Smooth muscle cell of the brain vasculature (primary cell): ENCODE data around the gene CD79B.
"Not testable (repeated sequence)": the region's sequence is repeated elsewhere in the genome, so short reads cannot be mapped to it uniquely, and the experiment has no call there.

Experiments used
- DNase-seq: peaks from one replicate; pipeline ENCODE4 v3.0.0-alpha.2; 2012; ENCODE audit warnings: low read depth, low spot score

CD79B gene

GRCh38 chr17:63933598-63933997 lies 1.5 kb upstream of the CD79B start:
- DNase-seq = no peak

DNA sequence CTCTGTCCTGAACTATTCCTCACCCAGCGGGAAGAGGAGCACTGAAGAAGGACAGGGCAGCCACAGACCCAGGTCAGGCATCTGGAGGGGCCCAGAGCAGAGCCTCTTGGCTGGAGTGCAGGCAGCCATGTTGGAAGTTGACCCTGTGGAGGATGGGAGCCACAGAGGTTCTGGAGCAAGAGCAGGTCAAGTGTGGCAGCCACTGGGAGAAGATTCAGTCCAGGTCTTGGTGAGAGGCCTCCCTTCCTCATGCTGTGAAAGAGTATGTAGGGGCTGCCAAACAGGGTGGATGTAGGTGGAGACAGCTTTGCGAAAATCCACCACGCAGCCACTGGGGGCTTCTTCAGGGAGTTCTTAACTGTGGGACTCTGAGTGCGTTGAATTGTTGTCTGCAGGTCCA lies 590 bp upstream of the CD79B start:
- no peak for DNase-seq

- DNase-seq = no peak
These were observed 1.1 kb downstream of the CD79B start for GRCh38 chr17:63930951-63931575.

GRCh38 chr17:63929860-63930766 lies 2.0 kb downstream of the CD79B start:
- DNase-seq = no peak

- DNase-seq = no peak
These were observed 3.0 kb downstream of the CD79B start for GRCh38 chr17:63928966-63929695.

GRCh38 chr17:63928172-63928666 lies 3.9 kb downstream of the CD79B start:
- no peak for DNase-seq

DNA sequence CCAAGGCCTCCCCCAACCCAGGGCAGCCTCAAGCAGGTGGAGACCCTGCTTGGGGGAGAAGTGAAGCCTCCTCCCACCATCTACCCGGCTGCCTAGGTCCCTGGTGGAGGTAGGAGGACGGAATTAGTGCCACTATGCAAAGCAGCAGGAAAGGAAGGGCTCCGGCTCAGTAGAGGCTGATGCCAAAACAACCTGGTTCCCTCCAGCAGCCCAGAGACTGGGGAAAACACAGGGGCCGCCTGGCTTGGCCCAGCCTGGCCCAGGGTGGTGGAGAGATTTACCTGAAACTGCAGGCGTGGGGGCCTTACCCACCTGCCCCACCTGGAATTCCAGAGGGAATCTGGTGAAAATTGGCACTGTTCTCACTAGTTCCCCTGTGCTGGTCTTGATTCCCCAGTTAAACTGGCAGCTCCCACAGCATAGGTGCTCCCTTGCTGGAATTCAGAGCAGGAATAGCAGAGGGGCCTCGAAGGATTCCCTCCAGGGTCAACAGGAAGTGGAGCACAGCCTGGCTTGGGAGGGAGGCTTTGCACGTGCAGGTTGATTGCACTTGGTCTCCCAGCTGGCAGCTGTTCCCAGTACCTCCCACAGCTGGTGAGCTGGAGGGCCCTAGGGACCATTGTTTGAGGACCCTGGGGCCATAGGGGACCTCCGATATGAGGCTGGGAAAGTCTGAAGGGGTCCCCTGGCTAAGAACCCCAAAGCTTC lies 4.5 kb downstream of the CD79B start:
- no peak for DNase-seq

DNA sequence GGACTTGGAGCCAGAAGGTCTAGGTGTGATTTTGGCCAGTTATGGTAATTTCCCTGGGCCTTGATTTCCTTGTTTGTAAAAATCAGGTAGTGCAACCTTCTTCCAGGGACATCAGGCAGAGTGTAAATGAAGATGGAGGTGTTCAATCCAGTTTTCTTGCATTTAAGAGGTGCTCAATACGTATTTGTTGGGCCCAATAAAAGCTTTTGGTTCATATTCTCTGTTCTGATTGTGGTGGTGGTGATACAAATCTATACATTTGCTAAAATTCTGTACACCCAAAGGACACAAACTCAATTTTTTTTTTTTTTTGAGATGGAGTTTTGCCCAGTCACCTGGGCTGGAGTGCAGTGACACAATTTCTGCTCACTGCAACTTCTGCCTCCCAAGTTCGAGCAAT lies 6.0 kb downstream of the CD79B start:
- DNase-seq = no peak

GRCh38 chr17:63925615-63926014 lies 6.5 kb downstream of the CD79B start:
- DNase-seq = no peak

DNA sequence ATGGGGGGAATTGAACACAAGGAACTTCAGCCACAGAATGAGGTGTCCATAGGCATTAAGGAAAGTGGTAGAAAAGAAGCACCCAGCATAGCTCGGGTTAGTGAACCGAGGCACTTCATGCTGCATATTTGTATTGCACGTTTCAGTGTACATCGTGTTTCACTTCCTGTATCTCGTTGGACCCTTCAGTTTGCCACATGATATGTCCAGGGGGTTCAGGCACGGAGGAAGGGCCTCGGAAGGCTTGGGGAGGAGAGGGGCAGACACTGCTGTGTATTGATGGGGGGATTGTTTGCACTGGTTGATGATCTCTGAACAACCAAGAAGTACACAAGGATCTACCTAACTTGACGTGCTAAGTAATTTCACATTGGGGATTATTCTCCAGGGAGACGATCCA lies 9.7 kb downstream of the CD79B start:
- not testable (repeated sequence) for DNase-seq

DNA sequence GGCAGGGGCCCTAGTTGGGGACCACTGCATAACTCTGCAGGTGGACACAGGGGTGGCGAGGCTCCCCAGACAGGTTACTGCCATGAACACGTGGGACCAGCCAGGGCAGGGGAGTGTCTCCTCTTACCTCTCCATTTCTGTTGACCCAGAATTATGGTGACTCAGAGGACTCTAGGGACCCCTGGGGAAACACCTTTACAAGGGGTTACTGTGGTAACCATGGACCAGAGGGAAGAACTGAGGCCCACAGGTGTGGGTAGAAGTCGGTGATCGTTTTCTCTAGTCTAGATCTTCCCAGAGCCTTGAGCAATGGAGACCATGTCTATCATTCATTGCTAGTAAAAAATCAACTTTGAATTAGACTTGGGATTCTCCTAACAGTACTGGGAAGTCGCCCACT lies 11.4 kb downstream of the CD79B start:
- not testable (repeated sequence) for DNase-seq

DNA sequence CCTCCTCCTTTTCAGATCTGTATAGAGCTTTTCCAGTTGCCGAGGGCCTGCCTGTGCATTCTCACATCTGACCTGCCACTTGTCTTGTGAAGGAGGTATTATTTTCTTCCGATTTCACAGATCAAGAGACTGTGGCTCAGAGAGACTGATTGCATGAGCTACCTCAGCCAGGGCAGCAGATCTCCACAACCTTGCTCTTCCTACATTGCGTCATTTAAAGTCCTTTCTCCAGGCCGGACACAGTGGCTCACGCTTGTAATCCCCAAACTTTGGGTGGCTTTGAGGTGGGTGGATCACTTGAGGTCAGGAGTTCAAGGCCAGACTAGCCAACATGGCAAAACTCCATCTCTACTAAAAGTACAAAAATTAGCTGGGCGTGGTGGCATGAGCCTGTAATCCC lies 12.1 kb downstream of the CD79B start:
- not testable (repeated sequence) for DNase-seq

- DNase-seq = peak; percentile 7
These were observed 12.8 kb downstream of the CD79B start for GRCh38 chr17:63919311-63919723.

- DNase-seq = not testable (repeated sequence)
These were observed 13.3 kb downstream of the CD79B start, which contains the start of gene GH1 for GRCh38 chr17:63918789-63919305. Gene GH1, minus strand, starts transcription at chr17:63918839. Its CDS starts 63 bp downstream, at chr17:63918776.

DNA sequence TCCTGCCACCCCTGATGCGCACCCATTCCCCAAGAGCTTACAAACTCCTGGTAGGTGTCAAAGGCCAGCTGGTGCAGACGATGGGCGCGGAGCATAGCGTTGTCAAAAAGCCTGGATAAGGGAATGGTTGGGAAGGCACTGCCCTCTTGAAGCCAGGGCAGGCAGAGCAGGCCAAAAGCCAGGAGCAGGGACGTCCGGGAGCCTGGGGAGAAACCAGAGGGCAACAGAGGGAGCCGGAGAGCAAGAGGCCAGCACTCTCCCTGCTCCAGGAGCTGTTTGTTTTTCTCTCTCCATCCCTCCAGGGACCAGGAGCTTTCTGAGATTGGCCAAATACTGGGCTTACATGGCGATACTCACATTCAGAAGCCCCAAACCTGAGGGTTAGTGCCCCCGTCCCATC lies 13.8 kb downstream of the CD79B start:
- DNase-seq = no peak

GRCh38 chr17:63917646-63918045 lies 14.5 kb downstream of the CD79B start:
- no peak for DNase-seq

DNA sequence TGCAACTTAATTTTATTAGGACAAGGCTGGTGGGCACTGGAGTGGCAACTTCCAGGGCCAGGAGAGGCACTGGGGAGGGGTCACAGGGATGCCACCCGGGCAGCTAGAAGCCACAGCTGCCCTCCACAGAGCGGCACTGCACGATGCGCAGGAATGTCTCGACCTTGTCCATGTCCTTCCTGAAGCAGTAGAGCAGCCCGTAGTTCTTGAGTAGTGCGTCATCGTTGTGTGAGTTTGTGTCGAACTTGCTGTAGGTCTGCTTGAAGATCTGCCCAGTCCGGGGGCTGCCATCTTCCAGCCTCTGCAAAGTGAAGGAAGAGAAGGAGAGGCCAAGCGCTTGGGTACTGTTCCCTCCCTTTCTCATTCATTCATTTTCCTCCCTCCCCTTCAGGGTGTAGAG lies 14.9 kb downstream of the CD79B start:
- not testable (repeated sequence) for DNase-seq

GRCh38 chr17:63916566-63917185 lies 15.5 kb downstream of the CD79B start:
- DNase-seq = no peak

GRCh38 chr17:63915753-63916152 lies 16.4 kb downstream of the CD79B start:
- DNase-seq = not testable (repeated sequence)

- no peak for DNase-seq
These were observed 17.7 kb downstream of the CD79B start for GRCh38 chr17:63914471-63914870.

GRCh38 chr17:63911657-63912100 lies 20.5 kb downstream of the CD79B start:
- DNase-seq = no peak
